Fibroblast of lung (primary cell): ENCODE measurements around the gene ZP4. TPM values are rescaled to one million over a fixed set of nuclear protein-coding genes. Genes with fewer than 3 reads are reported as not detected.

Source experiments
- DNase-seq, 2 donors: peaks; one replicate each; pipeline versions ENCODE4 v3.0.0 to v3.0.0-alpha.2; 2010; ENCODE audit warnings: low read depth in 2 of 2
- H2AFZ ChIP-seq: 2 replicates; pipeline ENCODE4 v1.5.1; 2012; ENCODE audit warnings: low read length, control low read depth, inconsistent platforms
- H3K27ac ChIP-seq: 2 replicates; pipeline ENCODE4 v1.5.1; 2011; ENCODE audit warnings: low read length, control low read depth; ENCODE audit not compliant: insufficient read depth
- H3K27me3 ChIP-seq: 2 replicates; pipeline ENCODE4 v1.5.1; 2011; ENCODE audit warnings: mild to moderate bottlenecking, low read length; ENCODE audit not compliant: control insufficient read depth, insufficient read depth
- H3K36me3 ChIP-seq: 2 replicates; pipeline ENCODE4 v1.5.1; 2011; ENCODE audit warnings: low read length; ENCODE audit not compliant: control insufficient read depth, insufficient read depth
- H3K4me1 ChIP-seq: 2 replicates; pipeline ENCODE4 v1.5.1; 2011; ENCODE audit warnings: low read length; ENCODE audit not compliant: control insufficient read depth, insufficient read depth; ENCODE audit errors: extremely low read depth
- H3K4me2 ChIP-seq: 2 replicates; pipeline ENCODE4 v1.5.1; 2011; ENCODE audit warnings: low read length, control low read depth; ENCODE audit not compliant: insufficient read depth; ENCODE audit errors: extremely low read depth
- H3K4me3 ChIP-seq, 4 experiments: fragments of 200-600 bp in 1 of 4; sonication (generic) in 1 of 4; replicated peaks in 1 of 4; 2 replicates each; pipeline ENCODE4 v1.5.1; 2011 to 2016; ENCODE audit warnings: low read length in 4 of 4, low read depth in 3 of 4, mild to moderate bottlenecking in 3 of 4, control low read depth in 2 of 4, inconsistent platforms in 1 of 4, mixed read lengths in 1 of 4; ENCODE audit not compliant: insufficient read depth in 1 of 4; ENCODE audit errors: control extremely low read depth in 1 of 4
- H3K79me2 ChIP-seq: 2 replicates; pipeline ENCODE4 v1.5.1; 2012; ENCODE audit warnings: mild to moderate bottlenecking, low read length, inconsistent platforms; ENCODE audit not compliant: control insufficient read depth, insufficient read depth
- H3K9ac ChIP-seq: 2 replicates; pipeline ENCODE4 v1.5.1; 2011; ENCODE audit warnings: mild to moderate bottlenecking, low read length, control low read depth; ENCODE audit not compliant: insufficient read depth
- H3K9me3 ChIP-seq: 2 replicates; pipeline ENCODE4 v1.5.1; 2012; ENCODE audit warnings: low read depth, low read length; ENCODE audit not compliant: control insufficient read depth, insufficient read depth
- H4K20me1 ChIP-seq: 2 replicates; pipeline ENCODE4 v1.5.1; 2011; ENCODE audit warnings: low read length; ENCODE audit not compliant: control insufficient read depth, insufficient read depth; ENCODE audit errors: extremely low read depth
- EZH2 ChIP-seq: IDR thresholded peaks from 2 replicates; pipeline ENCODE4 v1.5.1; 2012; ENCODE audit warnings: low read length, control low read depth, mild to moderate bottlenecking; ENCODE audit errors: missing control alignments
- polyA minus RNA-seq: library from RNA; depleted of rRNA, polyadenylated mRNA; stranded (reverse); fragments of >200 nt; gene quantifications from 2 replicates; pipeline ENCODE4 v1.2.3, GENCODE V29; 2011; ENCODE audit warnings: low replicate concordance
- polyA plus RNA-seq, 2 donors: library from polyadenylated mRNA; depleted of rRNA in 1 of 2; stranded (reverse) in 1 of 2; unstranded in 1 of 2; fragments of >200 nt; gene quantifications; 2 replicates each; pipeline ENCODE4 v1.2.1, GENCODE V29; 2011 to 2012; ENCODE audit warnings: missing spikeins in 1 of 2
- total RNA-seq: library from RNA; depleted of rRNA; stranded (reverse); fragments of >200 nt; gene quantifications from 2 replicates; pipeline ENCODE4 v1.2.1, GENCODE V29; 2014
- TF ChIP-seq, protein P1 (sequence below), 2 donors: IDR thresholded peaks in 1 of 2; conservative IDR thresholded peaks in 1 of 2; 1 replicate in 1 of 2; 2 replicates in 1 of 2; pipeline ENCODE4 v1.5.1; 2011 to 2012; ENCODE audit warnings: low read length in 2 of 2, control low read depth in 1 of 2, inconsistent platforms in 1 of 2, low read depth in 1 of 2, mild to moderate bottlenecking in 1 of 2

Gene ZP4, protein sequence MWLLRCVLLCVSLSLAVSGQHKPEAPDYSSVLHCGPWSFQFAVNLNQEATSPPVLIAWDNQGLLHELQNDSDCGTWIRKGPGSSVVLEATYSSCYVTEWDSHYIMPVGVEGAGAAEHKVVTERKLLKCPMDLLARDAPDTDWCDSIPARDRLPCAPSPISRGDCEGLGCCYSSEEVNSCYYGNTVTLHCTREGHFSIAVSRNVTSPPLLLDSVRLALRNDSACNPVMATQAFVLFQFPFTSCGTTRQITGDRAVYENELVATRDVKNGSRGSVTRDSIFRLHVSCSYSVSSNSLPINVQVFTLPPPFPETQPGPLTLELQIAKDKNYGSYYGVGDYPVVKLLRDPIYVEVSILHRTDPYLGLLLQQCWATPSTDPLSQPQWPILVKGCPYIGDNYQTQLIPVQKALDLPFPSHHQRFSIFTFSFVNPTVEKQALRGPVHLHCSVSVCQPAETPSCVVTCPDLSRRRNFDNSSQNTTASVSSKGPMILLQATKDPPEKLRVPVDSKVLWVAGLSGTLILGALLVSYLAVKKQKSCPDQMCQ
- not detected in 2 replicates for total RNA-seq
- not detected in 2 replicates for polyA plus RNA-seq
- polyA plus RNA-seq (2012) = not detected in 2 replicates
- polyA minus RNA-seq = not detected in 2 replicates

DNA sequence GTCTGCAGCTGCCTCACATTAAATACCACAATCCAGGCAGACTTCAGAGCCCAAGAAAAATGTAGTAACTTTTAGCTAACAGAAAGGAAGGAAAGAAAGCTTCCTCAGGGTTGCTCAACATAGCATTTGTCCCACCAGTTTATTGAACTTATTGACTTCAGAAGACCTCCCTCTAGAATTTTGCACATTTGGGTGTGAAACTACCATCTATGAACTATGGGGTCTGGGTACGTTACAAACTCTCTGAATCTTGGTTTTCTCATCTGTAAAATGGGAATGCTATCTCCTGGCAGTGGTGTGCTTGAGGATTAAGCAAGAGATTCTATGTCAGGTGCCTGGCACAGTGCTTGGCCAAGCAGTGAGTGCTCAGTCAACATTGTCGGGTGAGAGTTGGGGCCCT, at the start of gene ZP4:
TSS of gene ZP4 (minus strand) at position 101 of the 400 bp plus-strand sequence. CDS start 287 bp downstream, outside the sequence.
- no peaks in the 10 kb centered on the region for H3K9me3 ChIP-seq
- H4K20me1 ChIP-seq = no peaks in the 10 kb centered on the region
- no peaks in the 10 kb centered on the region for H3K36me3 ChIP-seq
- DNase-seq = no peak
- H3K4me1 ChIP-seq = no peaks in the 10 kb centered on the region
- H3K27me3 ChIP-seq = no peaks in the 10 kb centered on the region
- H3K9ac ChIP-seq = no peak within 1 kb of the TSS
- no peak within 1 kb of the TSS for H2AFZ ChIP-seq
- no peak within 1 kb of the TSS for H3K27ac ChIP-seq
- H3K79me2 ChIP-seq = no peaks in the 10 kb centered on the region
- no peak within 1 kb of the TSS for H3K4me2 ChIP-seq
- no peak for TF ChIP-seq EZH2
- no peak within 1 kb of the TSS for H3K4me3 ChIP-seq

DNA sequence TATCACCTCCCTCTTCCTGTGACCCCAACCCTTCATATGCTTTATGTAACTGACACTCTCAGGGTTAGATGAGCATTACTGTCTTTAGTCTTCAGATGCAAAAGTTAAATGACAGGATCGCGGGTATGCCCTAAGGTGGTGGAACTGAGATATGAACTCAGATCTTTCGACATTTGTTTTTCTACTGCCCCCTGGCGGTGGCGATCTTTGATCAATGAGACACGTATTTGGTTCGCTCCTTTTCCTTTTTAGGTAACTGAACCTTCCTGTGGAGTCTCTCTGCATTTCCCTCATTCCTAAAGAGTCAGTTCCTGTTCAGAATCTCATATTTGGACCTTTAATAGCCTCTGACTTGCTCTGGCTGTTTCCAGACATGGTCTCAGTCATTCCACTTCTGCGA, 47.8 kb upstream of the ZP4 start:
- no peaks in the 10 kb centered on the region for H3K9me3 ChIP-seq
- H2AFZ ChIP-seq = no peak overlapping the region
- H4K20me1 ChIP-seq = no peaks in the 10 kb centered on the region
- no peaks in the 10 kb centered on the region for H3K4me1 ChIP-seq
- no peaks in the 10 kb centered on the region for H3K36me3 ChIP-seq
- no peak overlapping the region for H3K27ac ChIP-seq
- no peak for DNase-seq
- H3K4me2 ChIP-seq = no peak overlapping the region
- H3K9ac ChIP-seq = no peak overlapping the region
- no peaks in the 10 kb centered on the region for H3K79me2 ChIP-seq
- no peak overlapping the region for H3K4me3 ChIP-seq
- H3K27me3 ChIP-seq = no peaks in the 10 kb centered on the region
- TF ChIP-seq EZH2 = no peak
- TF ChIP-seq, protein P1, sequence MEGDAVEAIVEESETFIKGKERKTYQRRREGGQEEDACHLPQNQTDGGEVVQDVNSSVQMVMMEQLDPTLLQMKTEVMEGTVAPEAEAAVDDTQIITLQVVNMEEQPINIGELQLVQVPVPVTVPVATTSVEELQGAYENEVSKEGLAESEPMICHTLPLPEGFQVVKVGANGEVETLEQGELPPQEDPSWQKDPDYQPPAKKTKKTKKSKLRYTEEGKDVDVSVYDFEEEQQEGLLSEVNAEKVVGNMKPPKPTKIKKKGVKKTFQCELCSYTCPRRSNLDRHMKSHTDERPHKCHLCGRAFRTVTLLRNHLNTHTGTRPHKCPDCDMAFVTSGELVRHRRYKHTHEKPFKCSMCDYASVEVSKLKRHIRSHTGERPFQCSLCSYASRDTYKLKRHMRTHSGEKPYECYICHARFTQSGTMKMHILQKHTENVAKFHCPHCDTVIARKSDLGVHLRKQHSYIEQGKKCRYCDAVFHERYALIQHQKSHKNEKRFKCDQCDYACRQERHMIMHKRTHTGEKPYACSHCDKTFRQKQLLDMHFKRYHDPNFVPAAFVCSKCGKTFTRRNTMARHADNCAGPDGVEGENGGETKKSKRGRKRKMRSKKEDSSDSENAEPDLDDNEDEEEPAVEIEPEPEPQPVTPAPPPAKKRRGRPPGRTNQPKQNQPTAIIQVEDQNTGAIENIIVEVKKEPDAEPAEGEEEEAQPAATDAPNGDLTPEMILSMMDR (conservative IDR thresholded peaks at IDR 0.05 in 1 of 2, IDR thresholded peaks at IDR 0.05 in 1 of 2; ENCODE audit: low read depth in 1 of 2, low read length in 2 of 2) = no peak

DNA sequence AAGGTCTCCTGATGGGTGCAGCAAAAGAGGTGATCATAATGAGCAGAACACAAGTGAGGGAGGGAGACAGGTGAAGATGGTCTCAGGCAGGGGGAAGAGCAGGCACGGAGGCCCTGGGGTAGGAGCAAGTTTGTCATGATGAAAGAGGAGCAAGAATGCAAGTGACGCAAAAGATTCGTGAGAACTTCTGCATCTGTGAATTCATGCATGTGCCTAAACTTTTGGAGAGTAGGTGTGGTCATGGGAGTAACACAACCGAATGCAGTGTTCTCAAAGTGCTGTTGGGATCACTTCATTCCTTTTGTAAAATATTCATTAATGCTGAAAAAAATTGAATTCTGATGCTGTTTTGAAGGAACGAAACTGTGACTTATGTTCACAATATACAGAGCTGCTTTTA, 47.3 kb upstream of the ZP4 start:
- Histone ChIP-seq H3K9ac (no peak overlapping the region), H3K79me2 (no peaks in the 10 kb centered on the region), H4K20me1 (no peaks in the 10 kb centered on the region)

More for the DNA sequence above, 47.3 kb upstream of the ZP4 start:
- no peak for TF ChIP-seq EZH2
- TF ChIP-seq, protein P1 (conservative IDR thresholded peaks at IDR 0.05 in 1 of 2, IDR thresholded peaks at IDR 0.05 in 1 of 2; ENCODE audit: low read depth in 1 of 2, low read length in 2 of 2) = no peak
- H3K4me1 ChIP-seq = no peaks in the 10 kb centered on the region
- no peaks in the 10 kb centered on the region for H3K9me3 ChIP-seq
- DNase-seq = no peak
- no peak overlapping the region for H3K27ac ChIP-seq
- no peaks in the 10 kb centered on the region for H3K36me3 ChIP-seq
- H3K4me3 ChIP-seq = no peak overlapping the region
- H2AFZ ChIP-seq = no peak overlapping the region
- no peaks in the 10 kb centered on the region for H3K27me3 ChIP-seq
- no peak overlapping the region for H3K4me2 ChIP-seq
